GM23338 (cell line): ENCODE data around the gene PKIB.

Experiments
- CTCF ChIP-seq, 2 experiments: fragments of 200-600 bp in 1 of 2; sonication (generic) in 1 of 2; conservative IDR thresholded peaks; 2 replicates each; pipeline versions ENCODE4 v1.5.1 to v1.6.1; 2016 to 2017; ENCODE audit warnings: antibody characterized with exemption in 2 of 2, low read depth in 2 of 2, mild to moderate bottlenecking in 2 of 2, moderate library complexity in 1 of 2
- EZH2 ChIP-seq: fragments of 200-600 bp; sonication (generic); IDR thresholded peaks from one replicate; pipeline ENCODE4 v1.8.0; 2017; ENCODE audit warnings: antibody characterized with exemption, mild to moderate bottlenecking, low read depth; ENCODE audit not compliant: unreplicated experiment
- POLR2AphosphoS5 ChIP-seq: IDR thresholded peaks from 2 replicates; pipeline ENCODE4 v1.6.1; 2016; ENCODE audit warnings: antibody characterized with exemption, low read depth

DNA sequence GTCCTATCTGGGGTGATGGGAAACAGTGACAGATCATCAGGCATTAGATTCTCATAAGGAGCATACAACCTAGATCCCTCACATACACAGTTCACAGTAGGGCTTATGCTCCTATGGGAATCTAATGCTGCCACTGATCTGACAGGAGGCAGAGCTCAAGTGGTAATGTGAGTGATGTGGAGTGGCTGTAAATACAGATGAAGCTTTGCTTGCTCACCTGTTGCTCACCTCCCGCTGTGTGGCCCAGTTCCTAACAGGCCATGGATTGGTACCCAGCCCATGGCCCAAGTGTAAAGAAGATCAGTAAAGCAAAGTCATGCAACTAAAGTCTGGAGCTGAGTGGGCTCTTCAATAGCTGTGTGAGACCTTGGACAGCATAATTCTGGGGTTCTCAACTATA lies 65.9 kb downstream of the PKIB start:
- TF ChIP-seq EZH2 (no peak), CTCF (conservative IDR thresholded peaks at IDR 0.05; ENCODE audit: low read depth in 2 of 2) (no peak), POLR2AphosphoS5 (no peak)
